ENCODE data around the gene CCDC154. TPM values are rescaled to one million over a fixed set of nuclear protein-coding genes. Genes with fewer than 3 reads are reported as not detected.

Gene CCDC154
- polyA plus RNA-seq, 1 donor (not counting 4 experiments of a cell fraction or from before 2014, with no cell fraction given): 0.46 TPM

GRCh38 chr16:1456951-1457350, 12.6 kb upstream of the CCDC154 start:
- no peak overlapping the region for H3K27ac ChIP-seq (ENCODE audit: control insufficient read depth, insufficient read depth, low read length)
- peaks cover 0 to 30% of the 10 kb centered on the region in 2 experiments for H3K36me3 ChIP-seq (ENCODE audit: control insufficient read depth in 2 of 2, extremely low read depth in 1 of 2, insufficient read depth in 2 of 2, low read length in 2 of 2)
- no peak overlapping the region for H3K4me3 ChIP-seq (ENCODE audit: control insufficient read depth in 2 of 3, extremely low read depth in 1 of 3, insufficient read depth in 2 of 3, low read depth in 1 of 3, low read length in 3 of 3)
- H3K4me2 ChIP-seq (ENCODE audit: control insufficient read depth, extremely low read depth, insufficient read depth, low read depth, low read length): no peak overlapping the region
- H2AFZ ChIP-seq (ENCODE audit: control insufficient read depth, low read length): no peak overlapping the region
- no peak overlapping the region for H3K9ac ChIP-seq (ENCODE audit: control insufficient read depth, extremely low read depth, insufficient read depth, low read length)
- no peaks in the 10 kb centered on the region for H3K4me1 ChIP-seq (ENCODE audit: control insufficient read depth, extremely low read depth, insufficient read depth, low read length)
- H3K9me1 ChIP-seq (ENCODE audit: control insufficient read depth, extremely low read depth, insufficient read depth, low read length): no peaks in the 10 kb centered on the region
- no peaks in the 10 kb centered on the region for H3K27me3 ChIP-seq (ENCODE audit: control insufficient read depth, extremely low read depth, insufficient read depth, low read length)
- no peaks in the 10 kb centered on the region for H3K9me3 ChIP-seq (ENCODE audit: control insufficient read depth, low read depth, low read length)
- H4K20me1 ChIP-seq (ENCODE audit: control insufficient read depth, extremely low read depth, insufficient read depth, low read length): no peaks in the 10 kb centered on the region
- FAIRE-seq (no peak), DNase-seq (ENCODE audit: low read depth, low spot score) (no peak)
- H3K79me2 ChIP-seq (ENCODE audit: control insufficient read depth, insufficient read depth, low read length): no peaks in the 10 kb centered on the region
- TF ChIP-seq EZH2 (IDR thresholded peaks at IDR 0.05; ENCODE audit: low read length) (no peak), CTCF (optimal IDR thresholded peaks at IDR 0.05 in 1 of 3, IDR thresholded peaks at IDR 0.05 in 1 of 3, conservative IDR thresholded peaks at IDR 0.05 in 1 of 3; ENCODE audit: extremely low read depth in 1 of 3, insufficient read depth in 2 of 3, low read length in 3 of 3) (no peak)
- dilution Hi-C loops (cut with MboI; ENCODE audit: extremely low pct_ligation_motif_present, low sequenced_read_pairs): no loop called here

- DNase-seq (ENCODE audit: low read depth, low spot score) (no peak), FAIRE-seq (no peak)
- Histone ChIP-seq H3K9me3 (ENCODE audit: control insufficient read depth, low read depth, low read length) (no peaks in the 10 kb centered on the region), H2AFZ (ENCODE audit: control insufficient read depth, low read length) (no peak overlapping the region), H3K9ac (ENCODE audit: control insufficient read depth, extremely low read depth, insufficient read depth, low read length) (no peak overlapping the region), H3K27me3 (ENCODE audit: control insufficient read depth, extremely low read depth, insufficient read depth, low read length) (no peaks in the 10 kb centered on the region), H3K4me3 (ENCODE audit: control insufficient read depth in 2 of 3, extremely low read depth in 1 of 3, insufficient read depth in 2 of 3, low read depth in 1 of 3, low read length in 3 of 3) (no peak overlapping the region), H3K27ac (ENCODE audit: control insufficient read depth, insufficient read depth, low read length) (no peak overlapping the region), H4K20me1 (ENCODE audit: control insufficient read depth, extremely low read depth, insufficient read depth, low read length) (no peaks in the 10 kb centered on the region), H3K79me2 (ENCODE audit: control insufficient read depth, insufficient read depth, low read length) (no peaks in the 10 kb centered on the region), H3K4me2 (ENCODE audit: control insufficient read depth, extremely low read depth, insufficient read depth, low read depth, low read length) (no peak overlapping the region), H3K9me1 (ENCODE audit: control insufficient read depth, extremely low read depth, insufficient read depth, low read length) (no peaks in the 10 kb centered on the region), H3K4me1 (ENCODE audit: control insufficient read depth, extremely low read depth, insufficient read depth, low read length) (no peaks in the 10 kb centered on the region), H3K36me3 (ENCODE audit: control insufficient read depth in 2 of 2, extremely low read depth in 1 of 2, insufficient read depth in 2 of 2, low read length in 2 of 2) (peaks cover 0 to 36% of the 10 kb centered on the region in 2 experiments)
- dilution Hi-C loops (cut with MboI; ENCODE audit: extremely low pct_ligation_motif_present, low sequenced_read_pairs): no loop called here
- TF ChIP-seq EZH2 (IDR thresholded peaks at IDR 0.05; ENCODE audit: low read length): no peak
- TF ChIP-seq CTCF (optimal IDR thresholded peaks at IDR 0.05 in 1 of 3, IDR thresholded peaks at IDR 0.05 in 1 of 3, conservative IDR thresholded peaks at IDR 0.05 in 1 of 3; ENCODE audit: extremely low read depth in 1 of 3, insufficient read depth in 2 of 3, low read length in 3 of 3): no peak
Observed at GRCh38 chr16:1455190-1456171, 11.1 kb upstream of the CCDC154 start.
